Stimulated activated CD8-positive, alpha-beta memory T cell treated with anti-CD3 and anti-CD28 coated beads, Interleukin-12 subunit alpha, Interleukin-12 subunit beta, amount 100 ng/mL, for 1 hour (primary cell): ENCODE data around the gene STK10.

Experiments
- DNase-seq: peaks from one replicate; pipeline ENCODE4 v3.0.0-alpha.2; 2020; ENCODE audit warnings: low read depth

STK10 gene

GRCh38 chr5:172188893-172189692, 1.1 kb upstream of the STK10 start:
- no peak for DNase-seq

GRCh38 chr5:172187118-172188032, 649 bp downstream of the STK10 start:
- peak; percentile 55 for DNase-seq

GRCh38 chr5:172186114-172186695, 1.8 kb downstream of the STK10 start:
- DNase-seq: no peak

GRCh38 chr5:172185096-172185461, 2.9 kb downstream of the STK10 start:
- no peak for DNase-seq

- no peak for DNase-seq
Measured at GRCh38 chr5:172183881-172184280, 4.1 kb downstream of the STK10 start.

- no peak for DNase-seq
Measured at GRCh38 chr5:172182291-172182690, 5.7 kb downstream of the STK10 start.

- DNase-seq: no peak
Measured at GRCh38 chr5:172180936-172181335, 7.1 kb downstream of the STK10 start.

- DNase-seq: no peak
Measured at GRCh38 chr5:172178991-172179989, 8.7 kb downstream of the STK10 start.

- DNase-seq: no peak
Measured at GRCh38 chr5:172178301-172178987, 9.6 kb downstream of the STK10 start.

- no peak for DNase-seq
Measured at GRCh38 chr5:172177176-172177575, 10.8 kb downstream of the STK10 start.

- peak; percentile 78 for DNase-seq
Measured at GRCh38 chr5:172175263-172175719, 12.7 kb downstream of the STK10 start.

- peak; percentile 49 for DNase-seq
Measured at GRCh38 chr5:172173564-172174153, 14.4 kb downstream of the STK10 start.

GRCh38 chr5:172172912-172173563, 15.0 kb downstream of the STK10 start:
- no peak for DNase-seq

GRCh38 chr5:172171118-172171517, 16.9 kb downstream of the STK10 start:
- DNase-seq: no peak

- DNase-seq: no peak
Measured at GRCh38 chr5:172170251-172170701, 17.7 kb downstream of the STK10 start.

GRCh38 chr5:172169216-172169615, 18.8 kb downstream of the STK10 start:
- DNase-seq: no peak

GRCh38 chr5:172168311-172168710, 19.7 kb downstream of the STK10 start:
- no peak for DNase-seq

GRCh38 chr5:172167895-172168294, 20.1 kb downstream of the STK10 start:
- DNase-seq: no peak

- DNase-seq: no peak
Measured at GRCh38 chr5:172166030-172166826, 21.8 kb downstream of the STK10 start.
